ENCODE results near the gene FNDC8. TPM values are rescaled to one million over a fixed set of nuclear protein-coding genes. Genes with fewer than 3 reads are reported as not detected.

The FNDC8 gene
- total RNA-seq, 1 experiment from 2014 or later: not detected

Other genes with a start within 250 kb of the FNDC8 start
- 0.48 and 0.60 TPM in 2 replicates for gene CCT6B, start 160.2 kb upstream of the FNDC8 start, total RNA-seq (2021)
- gene ZNF830, start 160.1 kb upstream of the FNDC8 start, total RNA-seq (2021): 9.1 and 10.1 TPM in 2 replicates
- 23.0 and 29.2 TPM in 2 replicates for gene LIG3, start 141.1 kb upstream of the FNDC8 start, total RNA-seq (2021)
- 9.7 and 10.5 TPM in 2 replicates for gene RFFL, start 57.9 kb upstream of the FNDC8 start, total RNA-seq (2021)
- gene RAD51D, start 1.8 kb upstream of the FNDC8 start, total RNA-seq (2021): 10.2 and 12.1 TPM in 2 replicates
- 18.1 and 23.3 TPM in 2 replicates for gene NLE1, start 20.7 kb downstream of the FNDC8 start, total RNA-seq (2021)
- not detected in 2 replicates for gene UNC45B, start 26.2 kb downstream of the FNDC8 start, total RNA-seq (2021)
- not detected in 2 replicates for gene SLC35G3, start 72.8 kb downstream of the FNDC8 start, total RNA-seq (2021)
- 5.2 and 5.3 TPM in 2 replicates for gene SLFN5, start 121.5 kb downstream of the FNDC8 start, total RNA-seq (2021)